K562 (cell line): ENCODE measurements around the gene TENM3. TPM values are rescaled to one million over a fixed set of nuclear protein-coding genes. Genes with fewer than 3 reads are reported as not detected.

Experiments used
- ATAC-seq: fragments of 200-7000 bp; cut with Tn5 transposase; 3 replicates; pipeline ENCODE4 v1.9.1; 2020; ENCODE audit warnings: moderate library complexity
- BruUV-seq: library from RNA; stranded (reverse); fragments of 400-500 nt; replicated peaks from 2 replicates; lab custom pipeline; 2021; lab: Mats Ljungman, UMichigan
- CTCF ChIA-PET: fragments of 300-600 bp; formaldehyde crosslinking; extraction: SDS; loops from one replicate; lab custom pipeline; 2021; ENCODE audit warnings: low intra/inter-chr PET ratio; lab: Yijun Ruan, JAX
- POLR2A ChIA-PET: fragments of 300-600, 350-650 bp; sonication (Branson Sonifier 250); formaldehyde crosslinking; extraction: SDS; loops from one replicate; lab custom pipeline; 2021; ENCODE audit warnings: antibody characterized with exemption, inconsistent platforms; lab: Yijun Ruan, JAX
- DNase-seq, 4 experiments: peaks; one replicate each; pipeline versions ENCODE4 v3.0.0 to v3.0.0-alpha.2; 2011 to 2018; ENCODE audit warnings: low spot score in 3 of 4, mixed read lengths in 3 of 4; ENCODE audit errors: extremely low read depth in 1 of 4
- FAIRE-seq: peaks from 2 replicates; lab custom pipeline; 2011; peaks lifted over from hg19 to GRCh38; lab: Jason Lieb, UNC
- H2AFZ ChIP-seq: 2 replicates; pipeline ENCODE4 v1.6.0; 2011; ENCODE audit warnings: low read depth, low read length, control low read depth, inconsistent platforms
- H3K27ac ChIP-seq: fragments of 200-600 bp; 3 replicates; pipeline ENCODE4 v1.8.0; 2011; ENCODE audit warnings: low read depth, mild to moderate bottlenecking, control low read depth, inconsistent platforms, low read length, moderate library complexity, mixed read lengths; ENCODE audit errors: extremely low read depth
- H3K27me3 ChIP-seq, 2 experiments: fragments of 300-600 bp in 1 of 2; 2 replicates in 1 of 2; 3 replicates in 1 of 2; pipeline versions ENCODE4 v1.6.0 to v1.8.0; 2011; ENCODE audit warnings: inconsistent platforms in 2 of 2, low read length in 2 of 2, mild to moderate bottlenecking in 1 of 2, mixed read lengths in 1 of 2, moderate library complexity in 1 of 2; ENCODE audit not compliant: control insufficient read depth in 2 of 2, insufficient read depth in 2 of 2
- H3K36me3 ChIP-seq: fragments of 300-600 bp; 3 replicates; pipeline ENCODE4 v1.8.0; 2011; ENCODE audit warnings: mild to moderate bottlenecking, low read length, inconsistent platforms; ENCODE audit not compliant: control insufficient read depth, insufficient read depth
- H3K4me1 ChIP-seq, 2 experiments: fragments of 200-600 bp in 1 of 2; replicated peaks in 1 of 2; 2 replicates in 1 of 2; 3 replicates in 1 of 2; pipeline versions ENCODE4 v1.5.1 to v1.8.0; 2011; ENCODE audit warnings: inconsistent platforms in 2 of 2, low read length in 2 of 2, mild to moderate bottlenecking in 1 of 2, mixed read lengths in 1 of 2, moderate library complexity in 1 of 2; ENCODE audit not compliant: control insufficient read depth in 2 of 2, insufficient read depth in 2 of 2
- H3K4me2 ChIP-seq: 2 replicates; pipeline ENCODE4 v1.6.1; 2011; ENCODE audit warnings: low read length, control low read depth, inconsistent platforms, mixed read lengths; ENCODE audit not compliant: insufficient read depth
- H3K4me3 ChIP-seq: fragments of 200-600 bp; sonication (generic), shearing (Covaris generic); 2 replicates; pipeline ENCODE4 v1.5.1; 2016; ENCODE audit warnings: control low read depth, inconsistent platforms
- H3K79me2 ChIP-seq: fragments of 200-600 bp; 3 replicates; pipeline ENCODE4 v1.8.0; 2011; ENCODE audit warnings: low read length, inconsistent platforms; ENCODE audit not compliant: control insufficient read depth, insufficient read depth
- H3K9ac ChIP-seq, 2 experiments: 2 replicates each; pipeline versions ENCODE4 v1.6.0 to v1.6.1; 2011; ENCODE audit warnings: low read depth in 2 of 2, low read length in 2 of 2, control low read depth in 1 of 2, inconsistent platforms in 1 of 2, mild to moderate bottlenecking in 1 of 2, mixed read lengths in 1 of 2; ENCODE audit not compliant: insufficient read depth in 1 of 2
- H3K9me1 ChIP-seq: one replicate; pipeline ENCODE4 v1.6.0; 2011; ENCODE audit warnings: inconsistent platforms, mild to moderate bottlenecking, low read length, moderate library complexity; ENCODE audit not compliant: control insufficient read depth, insufficient read depth
- H3K9me3 ChIP-seq: replicated peaks from 2 replicates; pipeline ENCODE4 v1.5.1; 2011; ENCODE audit warnings: low read depth, low read length, inconsistent platforms; ENCODE audit not compliant: control insufficient read depth, insufficient read depth
- H4K20me1 ChIP-seq: replicated peaks from 2 replicates; pipeline ENCODE4 v1.6.1; 2011; ENCODE audit warnings: low read length, inconsistent platforms, mixed read lengths; ENCODE audit not compliant: control insufficient read depth, insufficient read depth
- CBFA2T2 ChIP-seq: fragments of 450-650 bp; conservative IDR thresholded peaks from 2 replicates; pipeline ENCODE4 v1.6.1; 2017; ENCODE audit warnings: mild to moderate bottlenecking
- JUN ChIP-seq, 2 experiments: sonication (generic) in 1 of 2; formaldehyde crosslinking in 1 of 2; IDR thresholded peaks; 2 replicates each; pipeline versions ENCODE4 v1.6.1 to v1.8.0; 2012 to 2022; ENCODE audit warnings: borderline replicate concordance in 2 of 2, mild to moderate bottlenecking in 2 of 2, improper control_type of control experiment in 1 of 2, low read depth in 1 of 2, low read length in 1 of 2, missing genetic modification reagents in 1 of 2
- KLF10 ChIP-seq: fragments of 250-450 bp; sonication (Bioruptor Pico); IDR thresholded peaks from 2 replicates; pipeline ENCODE4 v1.6.1; 2021; ENCODE audit warnings: matching md5 sums
- NELFE ChIP-seq: IDR thresholded peaks from 2 replicates; pipeline ENCODE4 v1.6.1; 2011; ENCODE audit warnings: mild to moderate bottlenecking; ENCODE audit not compliant: insufficient read depth, insufficient read length
- NR2F6 ChIP-seq: fragments of 450-650 bp; formaldehyde crosslinking; IDR thresholded peaks from 2 replicates; pipeline ENCODE4 v1.4.0; 2020; ENCODE audit warnings: mild to moderate bottlenecking
- RAD51 ChIP-seq: fragments of 450-650 bp; IDR thresholded peaks from 2 replicates; pipeline ENCODE4 v1.7.1; 2016; ENCODE audit warnings: low read depth, mild to moderate bottlenecking, borderline replicate concordance
- RBM34 ChIP-seq: fragments of 200-400 bp; formaldehyde crosslinking; IDR thresholded peaks from 2 replicates; pipeline ENCODE4 v1.6.1; 2018; ENCODE audit warnings: low read length, borderline replicate concordance; ENCODE audit not compliant: insufficient read depth
- TOE1 ChIP-seq, 2 experiments: fragments of 450-650 bp in 1 of 2; sonication (generic) in 1 of 2; formaldehyde crosslinking in 1 of 2; IDR thresholded peaks; 2 replicates each; pipeline versions ENCODE4 v1.7.1 to v1.8.0; 2016 to 2022; ENCODE audit warnings: borderline replicate concordance in 2 of 2, mild to moderate bottlenecking in 2 of 2, antibody characterized with exemption in 1 of 2, inconsistent platforms in 1 of 2, low read depth in 1 of 2, missing genetic modification reagents in 1 of 2, moderate library complexity in 1 of 2
- WHSC1 ChIP-seq: IDR thresholded peaks from one replicate; pipeline ENCODE4 v1.6.1; 2012; ENCODE audit warnings: low read length, control low read depth, inconsistent platforms
- ZNF277 ChIP-seq: fragments of 250-450 bp; sonication (Bioruptor Pico); IDR thresholded peaks from 2 replicates; pipeline ENCODE4 v1.8.0; 2022; ENCODE audit warnings: inconsistent platforms, mild to moderate bottlenecking, moderate library complexity, borderline replicate concordance
- ZSCAN29 ChIP-seq: fragments of 450-650 bp; IDR thresholded peaks from 2 replicates; pipeline ENCODE4 v1.6.1; 2017
- WGBS: fragments of 100-300 bp; shearing (Covaris generic); methylation state at CpG from one replicate; pipeline ENCODE4 v1.1.6; 2016; ENCODE audit warnings: low coverage, mixed read lengths; ENCODE audit not compliant: insufficient coverage; ENCODE audit errors: missing lambda C conversion rate; 5-methylcytosine and 5-hydroxymethylcytosine counted together
- in situ Hi-C: fragments of 300-500 bp; cut with MboI; formaldehyde crosslinking; loops from 4 replicates; pipeline ENCODE4 v1.15.0; 2018; ENCODE audit warnings: inconsistent platforms, mixed read lengths
- intact Hi-C: fragments of 100-400 bp; cut with micrococcal nuclease; formaldehyde crosslinking; loops from 2 replicates; pipeline ENCODE4 v1.14.2; 2022
- polyA plus RNA-seq, 8 experiments: library from polyadenylated mRNA; depleted of rRNA in 4 of 8; stranded (reverse) in 5 of 8; unstranded in 3 of 8; fragments of >200 nt; fragmentation: Nextera tagmentation in 2 of 8; fragmentation: Illumina TruSeq in 1 of 8; extraction: Ambion mirVana in 2 of 8; extraction: Trizol in 1 of 8; gene quantifications; 2 replicates each; pipeline versions ENCODE4 v1.2.1 to v1.2.3, GENCODE V29; 2011 to 2014; ENCODE audit warnings: inconsistent platforms in 1 of 8, missing spikeins in 1 of 8
- total RNA-seq, 7 experiments: library from RNA; depleted of rRNA in 6 of 7; stranded (reverse); fragments of >200 nt in 6 of 7; fragmentation: Illumina TruSeq in 2 of 7; extraction: Trizol in 2 of 7; gene quantifications; 2 replicates each; pipeline versions ENCODE4 v1.2.1 to v1.2.3, GENCODE V29; 2011 to 2021; ENCODE audit warnings: low replicate concordance in 1 of 7
- TF ChIP-seq, protein P1 (sequence below): fragments of 450-650 bp; IDR thresholded peaks from 2 replicates; pipeline ENCODE4 v1.6.1; 2016; ENCODE audit warnings: borderline replicate concordance
- TF ChIP-seq, protein P2 (sequence below): fragments of 450-650 bp; formaldehyde crosslinking; IDR thresholded peaks from 2 replicates; pipeline ENCODE4 v1.4.0; 2020; ENCODE audit warnings: mild to moderate bottlenecking, moderate library complexity
- TF ChIP-seq, protein P3 (sequence below): sonication (generic); formaldehyde crosslinking; IDR thresholded peaks from 2 replicates; pipeline ENCODE4 v1.8.0; 2022; ENCODE audit warnings: missing genetic modification reagents, mild to moderate bottlenecking, moderate library complexity, borderline replicate concordance

TENM3 gene
- total and polyA plus RNA-seq, 9 of the 15 experiments (the other 6 are each of a cell fraction or from before 2014, with no cell fraction given), result 0.01 to 0.02 TPM; not detected in 7

DNA sequence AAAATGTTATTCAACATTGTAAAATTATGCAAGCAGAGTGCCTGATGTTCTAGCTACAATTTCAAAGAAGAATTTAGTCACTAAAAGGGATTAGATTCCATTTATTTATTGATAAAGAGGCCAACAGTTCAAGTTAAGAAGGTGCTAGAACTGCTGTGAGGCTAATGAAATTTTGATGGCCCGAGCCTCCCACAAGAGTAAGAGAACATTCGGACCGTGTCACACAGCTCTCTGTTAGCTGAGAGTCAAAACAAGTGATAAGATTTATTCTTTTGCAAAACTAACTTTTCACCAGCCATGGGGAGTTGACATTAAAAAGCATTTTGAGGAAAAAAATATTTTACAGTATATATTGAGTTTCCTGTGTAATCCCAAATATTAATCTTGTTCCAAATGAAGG, 106.8 kb downstream of the TENM3 start (continued):
- TF ChIP-seq TOE1 (IDR thresholded peaks at IDR 0.05; ENCODE audit: borderline replicate concordance) (no peak), TOE1 (CRISPR knock-in tag; IDR thresholded peaks at IDR 0.05; ENCODE audit: borderline replicate concordance, low read depth) (no peak), RAD51 (no peak)

DNA sequence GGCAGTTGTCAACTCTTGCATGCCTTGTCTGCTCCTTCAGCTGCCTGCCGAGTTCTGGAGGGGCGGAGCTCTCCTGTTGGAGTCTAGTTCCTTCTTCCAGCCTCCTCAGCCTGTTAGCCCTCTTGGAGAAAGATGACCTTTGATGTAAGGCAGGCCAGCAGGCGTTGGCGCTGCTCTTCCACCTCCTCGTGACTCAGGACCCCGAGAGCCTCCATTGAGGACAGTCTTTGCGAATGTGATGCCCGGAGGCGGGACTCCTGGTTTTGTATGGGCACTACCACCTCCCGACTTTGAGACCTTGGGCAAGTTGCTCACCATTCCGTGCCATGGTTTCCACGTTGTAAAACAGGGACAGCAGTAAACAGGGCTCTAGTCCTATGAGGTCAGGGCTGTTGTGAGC, 108.3 kb downstream of the TENM3 start:
- H3K36me3 ChIP-seq, result no peaks in the 10 kb centered on the region
- no peaks in the 10 kb centered on the region for H3K9me3 ChIP-seq
- no peak overlapping the region for H3K9ac ChIP-seq
- ChIA-PET CTCF (no interaction called here), POLR2A (no interaction called here)
- no TSS peak for BruUV-seq
- no peaks in the 10 kb centered on the region for H3K27me3 ChIP-seq
- under 1% methylated on average over 12 of the region's 12 CpGs for WGBS
- H4K20me1 ChIP-seq, result no peaks in the 10 kb centered on the region; the same call in 1 of the 2 replicates
- H3K79me2 ChIP-seq, result no peaks in the 10 kb centered on the region
- H3K4me1 ChIP-seq, result no peaks in the 10 kb centered on the region
- no peak overlapping the region for H3K4me3 ChIP-seq
- DNase-seq, result no peak
- H2AFZ ChIP-seq, result no peak overlapping the region
- no peak overlapping the region for H3K27ac ChIP-seq
- H3K4me2 ChIP-seq, result no peak overlapping the region
- no peak for ATAC-seq
- intact Hi-C loops, result no loop called here
- in situ Hi-C loops, result no loop called here
- FAIRE-seq, result no peak
- H3K9me1 ChIP-seq, result no peaks in the 10 kb centered on the region
- no peak for TF ChIP-seq NELFE
- TF ChIP-seq, protein P1, sequence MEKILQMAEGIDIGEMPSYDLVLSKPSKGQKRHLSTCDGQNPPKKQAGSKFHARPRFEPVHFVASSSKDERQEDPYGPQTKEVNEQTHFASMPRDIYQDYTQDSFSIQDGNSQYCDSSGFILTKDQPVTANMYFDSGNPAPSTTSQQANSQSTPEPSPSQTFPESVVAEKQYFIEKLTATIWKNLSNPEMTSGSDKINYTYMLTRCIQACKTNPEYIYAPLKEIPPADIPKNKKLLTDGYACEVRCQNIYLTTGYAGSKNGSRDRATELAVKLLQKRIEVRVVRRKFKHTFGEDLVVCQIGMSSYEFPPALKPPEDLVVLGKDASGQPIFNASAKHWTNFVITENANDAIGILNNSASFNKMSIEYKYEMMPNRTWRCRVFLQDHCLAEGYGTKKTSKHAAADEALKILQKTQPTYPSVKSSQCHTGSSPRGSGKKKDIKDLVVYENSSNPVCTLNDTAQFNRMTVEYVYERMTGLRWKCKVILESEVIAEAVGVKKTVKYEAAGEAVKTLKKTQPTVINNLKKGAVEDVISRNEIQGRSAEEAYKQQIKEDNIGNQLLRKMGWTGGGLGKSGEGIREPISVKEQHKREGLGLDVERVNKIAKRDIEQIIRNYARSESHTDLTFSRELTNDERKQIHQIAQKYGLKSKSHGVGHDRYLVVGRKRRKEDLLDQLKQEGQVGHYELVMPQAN, result no peak
- no peak for TF ChIP-seq RBM34
- TF ChIP-seq CBFA2T2, result no peak
- TF ChIP-seq KLF10 (CRISPR knock-in tag), result no peak
- TF ChIP-seq, protein P2, sequence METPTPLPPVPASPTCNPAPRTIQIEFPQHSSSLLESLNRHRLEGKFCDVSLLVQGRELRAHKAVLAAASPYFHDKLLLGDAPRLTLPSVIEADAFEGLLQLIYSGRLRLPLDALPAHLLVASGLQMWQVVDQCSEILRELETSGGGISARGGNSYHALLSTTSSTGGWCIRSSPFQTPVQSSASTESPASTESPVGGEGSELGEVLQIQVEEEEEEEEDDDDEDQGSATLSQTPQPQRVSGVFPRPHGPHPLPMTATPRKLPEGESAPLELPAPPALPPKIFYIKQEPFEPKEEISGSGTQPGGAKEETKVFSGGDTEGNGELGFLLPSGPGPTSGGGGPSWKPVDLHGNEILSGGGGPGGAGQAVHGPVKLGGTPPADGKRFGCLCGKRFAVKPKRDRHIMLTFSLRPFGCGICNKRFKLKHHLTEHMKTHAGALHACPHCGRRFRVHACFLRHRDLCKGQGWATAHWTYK (CRISPR knock-in tag), result no peak
- no peak for TF ChIP-seq ZSCAN29
- no peak for TF ChIP-seq WHSC1
- no peak for TF ChIP-seq NR2F6 (CRISPR knock-in tag)
- no peak for TF ChIP-seq JUN (IDR thresholded peaks at IDR 0.05; ENCODE audit: borderline replicate concordance, low read depth, low read length)
- TF ChIP-seq JUN (CRISPR knock-in tag; IDR thresholded peaks at IDR 0.05; ENCODE audit: borderline replicate concordance), result no peak
- TF ChIP-seq ZNF277 (CRISPR knock-in tag), result no peak
- TF ChIP-seq, protein P3, sequence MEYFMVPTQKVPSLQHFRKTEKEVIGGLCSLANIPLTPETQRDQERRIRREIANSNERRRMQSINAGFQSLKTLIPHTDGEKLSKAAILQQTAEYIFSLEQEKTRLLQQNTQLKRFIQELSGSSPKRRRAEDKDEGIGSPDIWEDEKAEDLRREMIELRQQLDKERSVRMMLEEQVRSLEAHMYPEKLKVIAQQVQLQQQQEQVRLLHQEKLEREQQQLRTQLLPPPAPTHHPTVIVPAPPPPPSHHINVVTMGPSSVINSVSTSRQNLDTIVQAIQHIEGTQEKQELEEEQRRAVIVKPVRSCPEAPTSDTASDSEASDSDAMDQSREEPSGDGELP (CRISPR knock-in tag), result no peak
